IPS DF 6.9 (cell line): ENCODE measurements around the gene ADORA1.

Source experiments
- DNase-seq: peaks from one replicate; pipeline ENCODE4 v3.0.0-alpha.2; 2013; ENCODE audit warnings: low read depth, low spot score
- H3K27ac ChIP-seq: one replicate; pipeline ENCODE4 v1.5.1; 2013; ENCODE audit warnings: low read length, control low read depth
- H3K27me3 ChIP-seq: 2 replicates; pipeline ENCODE4 v1.6.1; 2013; ENCODE audit warnings: mild to moderate bottlenecking, low read length; ENCODE audit not compliant: control insufficient read depth, insufficient read depth
- H3K36me3 ChIP-seq: 2 replicates; pipeline ENCODE4 v1.6.1; 2013; ENCODE audit warnings: low read length; ENCODE audit not compliant: control insufficient read depth, insufficient read depth
- H3K4me1 ChIP-seq: 2 replicates; pipeline ENCODE4 v1.6.1; 2013; ENCODE audit warnings: low read length; ENCODE audit not compliant: control insufficient read depth, insufficient read depth
- H3K4me3 ChIP-seq: 2 replicates; pipeline ENCODE4 v1.5.1; 2013; ENCODE audit warnings: mild to moderate bottlenecking, low read length
- H3K9me3 ChIP-seq: 2 replicates; pipeline ENCODE4 v1.6.1; 2013; ENCODE audit warnings: low read length, inconsistent platforms; ENCODE audit not compliant: control insufficient read depth, insufficient read depth
- whole genome bisulfite sequencing: extraction: QIAGEN DNeasy Blood & Tissue Kit; methylation state at CpG from one replicate; pipeline ENCODE4 v1.1.7; 2013; ENCODE audit warnings: mixed read lengths, missing lambda C conversion rate; ENCODE audit not compliant: insufficient read length, insufficient coverage; 5-methylcytosine and 5-hydroxymethylcytosine counted together

ADORA1 gene

DNA sequence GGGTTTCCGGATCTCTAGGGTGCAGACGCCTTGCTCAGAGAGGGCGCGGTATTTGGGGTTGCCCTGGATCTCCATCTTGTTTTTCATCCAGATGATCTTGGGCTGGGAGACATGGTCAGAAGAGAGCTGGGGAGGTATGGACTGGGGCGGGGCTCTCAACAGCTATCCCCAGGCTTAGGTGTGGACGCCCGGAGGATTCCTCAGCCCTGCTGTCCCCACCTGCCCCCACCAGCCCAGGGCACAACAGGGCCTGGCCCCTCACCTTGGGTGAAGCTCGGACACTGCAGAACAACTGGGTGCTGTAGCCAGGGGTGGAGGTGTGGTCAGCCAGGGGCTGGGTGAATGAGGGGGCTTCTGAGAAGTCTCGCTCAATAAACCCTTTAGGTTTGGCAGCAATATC, 41.5 kb downstream of the ADORA1 start:
- Histone ChIP-seq H3K27me3 (no peaks in the 10 kb centered on the region), H3K4me3 (no peak overlapping the region), H3K4me1 (no peaks in the 10 kb centered on the region; the same call in 1 of the 2 replicates), H3K27ac (no peak overlapping the region), H3K36me3 (no peaks in the 10 kb centered on the region), H3K9me3 (no peaks in the 10 kb centered on the region)
- no CpG with 5 or more reads among the region's 9 CpGs for WGBS
- no peak for DNase-seq

- WGBS = no CpG with 5 or more reads among the region's 21 CpGs
- DNase-seq = no peak
- Histone ChIP-seq H3K4me3 (no peak overlapping the region), H3K9me3 (no peaks in the 10 kb centered on the region), H3K27ac (no peak overlapping the region), H3K36me3 (no peaks in the 10 kb centered on the region), H3K27me3 (no peaks in the 10 kb centered on the region), H3K4me1 (no peaks in the 10 kb centered on the region; the same call in 1 of the 2 replicates)
Measured at GRCh38 chr1:203169770-203170520, 42.4 kb downstream of the ADORA1 start.

GRCh38 chr1:203170625-203171330, 43.3 kb downstream of the ADORA1 start:
- WGBS = no CpG with 5 or more reads among the region's 8 CpGs
- Histone ChIP-seq H3K36me3 (no peaks in the 10 kb centered on the region), H3K4me1 (no peaks in the 10 kb centered on the region; the same call in 1 of the 2 replicates), H3K27me3 (no peaks in the 10 kb centered on the region), H3K9me3 (no peaks in the 10 kb centered on the region), H3K27ac (no peak overlapping the region), H3K4me3 (no peak overlapping the region)
- no peak for DNase-seq

DNA sequence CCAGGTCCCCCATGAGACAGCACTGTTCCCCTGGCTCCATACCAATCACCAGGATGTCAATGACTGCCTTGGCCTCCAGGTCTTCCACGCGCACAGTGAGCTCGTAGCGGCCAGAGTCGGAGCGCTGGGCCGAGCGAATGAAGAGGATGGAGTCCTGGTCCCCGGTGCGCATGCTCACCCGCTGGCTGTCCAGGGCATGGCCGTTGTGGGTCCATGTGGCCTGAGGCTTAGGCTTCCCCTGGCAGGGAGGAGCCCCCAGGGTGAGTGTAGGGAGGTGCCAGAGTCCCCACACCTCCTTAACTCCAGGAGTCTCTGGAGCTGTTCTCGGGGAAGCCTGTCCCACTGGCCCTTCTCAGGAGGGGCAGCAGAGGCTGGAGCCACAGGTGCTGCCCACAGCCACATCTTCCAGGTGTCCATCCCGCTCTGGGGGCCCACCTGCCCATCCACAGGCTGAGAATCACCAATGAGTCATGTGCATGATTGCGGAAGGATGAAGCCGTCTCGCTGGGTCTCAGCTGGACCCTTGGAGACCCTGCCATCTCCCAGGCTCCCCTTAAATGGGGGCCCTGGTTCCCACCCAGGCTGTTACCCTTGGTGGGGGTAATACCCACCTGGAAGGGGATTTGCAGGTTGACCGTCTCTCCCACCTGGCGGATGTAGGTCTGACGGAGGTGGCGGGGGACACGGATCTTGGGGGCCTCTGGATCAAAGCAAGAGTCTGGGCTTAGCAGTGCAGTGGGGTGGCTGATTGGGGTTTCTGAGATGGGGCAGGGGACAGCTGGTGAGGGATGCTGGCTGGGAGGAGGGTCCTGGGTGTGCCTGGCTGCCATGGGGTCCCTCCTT, 44.0 kb downstream of the ADORA1 start:
- Histone ChIP-seq H3K36me3 (no peaks in the 10 kb centered on the region), H3K4me3 (no peak overlapping the region), H3K27me3 (no peaks in the 10 kb centered on the region), H3K9me3 (no peaks in the 10 kb centered on the region), H3K27ac (no peak overlapping the region), H3K4me1 (no peaks in the 10 kb centered on the region; the same call in 1 of the 2 replicates)
- no CpG with 5 or more reads among the region's 22 CpGs for WGBS
- DNase-seq = no peak

GRCh38 chr1:203172184-203173010, 44.9 kb downstream of the ADORA1 start:
- Histone ChIP-seq H3K27ac (no peak overlapping the region), H3K4me3 (no peak overlapping the region), H3K36me3 (no peaks in the 10 kb centered on the region), H3K9me3 (no peaks in the 10 kb centered on the region), H3K4me1 (no peaks in the 10 kb centered on the region), H3K27me3 (no peaks in the 10 kb centered on the region)
- peak; percentile 63 for DNase-seq
- WGBS = no CpG with 5 or more reads among the region's 8 CpGs

GRCh38 chr1:203173011-203173555, 45.6 kb downstream of the ADORA1 start:
- WGBS = no CpG with 5 or more reads among the region's 2 CpGs
- Histone ChIP-seq H3K9me3 (no peaks in the 10 kb centered on the region), H3K27me3 (no peaks in the 10 kb centered on the region), H3K27ac (no peak overlapping the region), H3K36me3 (no peaks in the 10 kb centered on the region), H3K4me1 (peaks cover under 1% of the 10 kb centered on the region; the same call in 1 of the 2 replicates), H3K4me3 (no peak overlapping the region)
- no peak for DNase-seq

- Histone ChIP-seq H3K4me3 (no peak overlapping the region), H3K27ac (no peak overlapping the region), H3K9me3 (no peaks in the 10 kb centered on the region), H3K36me3 (no peaks in the 10 kb centered on the region), H3K27me3 (no peaks in the 10 kb centered on the region), H3K4me1 (peaks cover 4% of the 10 kb centered on the region; the same call in 1 of the 2 replicates)
- WGBS = no CpG with 5 or more reads among the region's 5 CpGs
- DNase-seq = no peak
Measured at GRCh38 chr1:203173566-203173965, 46.0 kb downstream of the ADORA1 start.

DNA sequence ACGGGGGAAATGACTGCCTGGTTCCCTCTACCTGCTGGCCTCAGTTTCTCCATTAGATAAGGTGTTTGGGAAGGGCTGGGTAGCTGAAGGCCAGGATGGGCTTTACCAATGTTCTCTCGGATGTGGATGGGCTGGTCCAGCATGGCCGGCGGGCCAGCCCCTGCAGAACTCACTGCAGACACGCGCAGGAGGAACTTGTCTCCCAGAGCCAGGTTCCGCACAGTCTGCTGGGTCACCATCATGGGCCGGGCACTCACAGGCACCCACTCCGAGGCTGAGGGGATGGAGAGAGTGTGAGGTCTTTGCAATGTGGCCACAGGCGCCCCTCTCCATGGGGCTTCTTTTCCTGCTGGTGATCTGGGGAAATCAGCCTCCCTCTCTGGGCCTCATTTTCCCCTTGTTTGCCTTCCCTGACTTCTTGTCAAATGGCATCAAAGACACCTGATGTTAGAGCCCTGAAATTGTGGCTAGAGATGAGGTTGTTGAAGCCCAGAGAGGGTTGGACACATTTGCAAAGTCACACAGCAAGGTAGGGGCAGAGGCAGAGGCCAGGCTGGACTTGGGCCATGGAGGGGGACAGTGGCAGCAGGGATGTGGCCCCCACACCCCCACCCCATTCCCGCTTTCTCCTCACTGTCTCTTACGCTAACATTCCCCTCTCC, 46.9 kb downstream of the ADORA1 start:
- Histone ChIP-seq H3K4me3 (no peak overlapping the region), H3K27me3 (no peaks in the 10 kb centered on the region), H3K4me1 (peaks cover 5% of the 10 kb centered on the region), H3K36me3 (no peaks in the 10 kb centered on the region), H3K9me3 (no peaks in the 10 kb centered on the region), H3K27ac (no peak overlapping the region)
- WGBS = no CpG with 5 or more reads among the region's 12 CpGs
- no peak for DNase-seq

DNA sequence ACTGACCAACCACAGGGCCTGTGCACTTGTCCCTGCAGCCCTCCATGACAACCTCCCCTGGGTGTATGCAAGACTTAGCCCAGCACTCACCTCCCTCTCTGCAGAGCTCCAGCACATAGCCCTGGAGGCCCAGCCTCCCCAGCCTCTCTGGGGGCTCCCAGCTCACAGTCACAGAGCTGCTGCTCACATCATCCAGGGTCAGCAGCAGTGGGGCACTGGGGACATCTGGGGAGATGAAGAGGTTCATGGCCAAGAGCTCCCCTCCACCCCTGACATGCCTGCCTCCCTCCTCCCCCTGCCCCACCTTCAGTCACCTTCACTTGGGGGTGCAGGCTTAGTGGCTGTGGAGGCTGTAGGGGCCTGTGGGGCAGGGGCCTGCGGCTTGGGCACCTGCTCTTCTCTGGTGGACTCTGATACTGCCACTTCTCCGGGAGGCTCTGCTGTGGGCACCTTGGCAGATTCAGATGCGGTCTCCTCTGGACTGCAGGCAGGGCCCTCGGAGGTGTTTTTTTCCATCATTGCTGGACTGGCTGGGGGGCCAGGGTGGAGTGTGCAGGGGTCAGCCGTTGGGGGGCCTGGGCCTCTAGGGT, 47.8 kb downstream of the ADORA1 start, which contains the start of gene MYBPH:
MYBPH (minus strand) TSS at position 590 of the 590 bp plus-strand sequence; CDS start at position 519, 71 bp downstream.
- Histone ChIP-seq H3K27ac (no peak within 1 kb of the TSS), H3K36me3 (no peaks in the 10 kb centered on the region), H3K9me3 (no peaks in the 10 kb centered on the region), H3K4me1 (peaks cover 5% of the 10 kb centered on the region), H3K27me3 (no peaks in the 10 kb centered on the region), H3K4me3 (no peak within 1 kb of the TSS)
- DNase-seq = no peak
- no CpG with 5 or more reads among the region's 5 CpGs for WGBS
